Activated CD4-positive, alpha-beta T cell treated with anti-CD3 and anti-CD28 coated beads, Interleukin-2, amount 50 U/mL, for 16 hours (primary cell): ENCODE measurements around the gene IFIT1B.
"Not testable (repeated sequence)": the region's sequence is repeated elsewhere in the genome, so short reads cannot be mapped to it uniquely, and the experiment has no call there.

Experiments
- DNase-seq: peaks from one replicate; pipeline ENCODE4 v3.0.0-alpha.2; 2020

IFIT1B gene

GRCh38 chr10:89377705-89378637, at the start of gene IFIT1B:
Gene IFIT1B, plus strand, starts transcription at chr10:89378056. Its CDS starts 80 bp downstream, at chr10:89378136.
- no peak for DNase-seq

GRCh38 chr10:89329151-89329550, 48.7 kb upstream of the IFIT1B start:
- DNase-seq, result no peak

- not testable (repeated sequence) for DNase-seq
Measured at GRCh38 chr10:89330014-89330413, 47.8 kb upstream of the IFIT1B start.

GRCh38 chr10:89330537-89331212, 47.2 kb upstream of the IFIT1B start:
- no peak for DNase-seq

- DNase-seq, result not testable (repeated sequence)
Measured at GRCh38 chr10:89331487-89332122, 46.3 kb upstream of the IFIT1B start.

GRCh38 chr10:89332123-89332633, 45.7 kb upstream of the IFIT1B start:
- DNase-seq, result peak; percentile 51

GRCh38 chr10:89335226-89335625, 42.6 kb upstream of the IFIT1B start:
- no peak for DNase-seq

- no peak for DNase-seq
Measured at GRCh38 chr10:89336241-89336640, 41.6 kb upstream of the IFIT1B start.

GRCh38 chr10:89337484-89337883, 40.4 kb upstream of the IFIT1B start:
- DNase-seq, result peak; percentile 66

GRCh38 chr10:89338713-89339112, 39.1 kb upstream of the IFIT1B start:
- no peak for DNase-seq

- DNase-seq, result no peak
Measured at GRCh38 chr10:89339875-89340274, 38.0 kb upstream of the IFIT1B start.

GRCh38 chr10:89341649-89342048, 36.2 kb upstream of the IFIT1B start:
- no peak for DNase-seq

- DNase-seq, result no peak
Measured at GRCh38 chr10:89342206-89342958, 35.5 kb upstream of the IFIT1B start.

- DNase-seq, result no peak
Measured at GRCh38 chr10:89343089-89343767, 34.6 kb upstream of the IFIT1B start.

GRCh38 chr10:89344156-89344555, 33.7 kb upstream of the IFIT1B start:
- no peak for DNase-seq

- DNase-seq, result no peak
Measured at GRCh38 chr10:89345367-89346000, 32.4 kb upstream of the IFIT1B start.

GRCh38 chr10:89346405-89347254, 31.2 kb upstream of the IFIT1B start:
- DNase-seq, result no peak

GRCh38 chr10:89347701-89348457, 30.0 kb upstream of the IFIT1B start:
- no peak for DNase-seq

GRCh38 chr10:89348481-89348880, 29.4 kb upstream of the IFIT1B start:
- no peak for DNase-seq

GRCh38 chr10:89348975-89349374, 28.9 kb upstream of the IFIT1B start:
- no peak for DNase-seq
